Measurements from ENCODE around the gene NOS1AP.

NOS1AP gene

GRCh38 chr1:162139211-162139610, 69.7 kb downstream of the NOS1AP start:
- DNase-seq, result no peak

GRCh38 chr1:162141281-162142054, 72.0 kb downstream of the NOS1AP start:
- DNase-seq, result no peak

- no peak for DNase-seq
Measured at GRCh38 chr1:162142968-162143367, 73.5 kb downstream of the NOS1AP start.

- no peak for DNase-seq
Measured at GRCh38 chr1:162144268-162144667, 74.8 kb downstream of the NOS1AP start.

- DNase-seq, result no peak
Measured at GRCh38 chr1:162144853-162145252, 75.4 kb downstream of the NOS1AP start.

GRCh38 chr1:162145280-162145965, 75.9 kb downstream of the NOS1AP start:
- no peak for DNase-seq

GRCh38 chr1:162145966-162146696, 76.6 kb downstream of the NOS1AP start:
- DNase-seq, result peak; percentile 29

- DNase-seq, result no peak
Measured at GRCh38 chr1:162147760-162148159, 78.3 kb downstream of the NOS1AP start.

- no peak for DNase-seq
Measured at GRCh38 chr1:162150112-162150511, 80.6 kb downstream of the NOS1AP start.

GRCh38 chr1:162151900-162152829, 82.7 kb downstream of the NOS1AP start:
- DNase-seq, result peak; percentile 35

- no peak for DNase-seq
Measured at GRCh38 chr1:162153374-162153773, 83.9 kb downstream of the NOS1AP start.

GRCh38 chr1:162157469-162157868, 88.0 kb downstream of the NOS1AP start:
- no peak for DNase-seq

- no peak for DNase-seq
Measured at GRCh38 chr1:162158624-162159271, 89.3 kb downstream of the NOS1AP start.

- DNase-seq, result peak; percentile 72
Measured at GRCh38 chr1:162159515-162159914, 90.0 kb downstream of the NOS1AP start.

GRCh38 chr1:162161916-162162550, 92.5 kb downstream of the NOS1AP start:
- DNase-seq, result no peak

- no peak for DNase-seq
Measured at GRCh38 chr1:162165528-162165927, 96.0 kb downstream of the NOS1AP start.

- DNase-seq, result peak; percentile 91
Measured at GRCh38 chr1:162166917-162167615, 97.6 kb downstream of the NOS1AP start.

- DNase-seq, result no peak
Measured at GRCh38 chr1:162168261-162168660, 98.8 kb downstream of the NOS1AP start.

GRCh38 chr1:162169031-162169790, 99.7 kb downstream of the NOS1AP start:
- no peak for DNase-seq

- no peak for DNase-seq
Measured at GRCh38 chr1:162171111-162171510, 101.6 kb downstream of the NOS1AP start.

Measured in NCI-H1436 (cell line).